Measurements from ENCODE around the gene SPRR1A. TPM values are rescaled to one million over a fixed set of nuclear protein-coding genes. Genes with fewer than 3 reads are reported as not detected.

The SPRR1A gene
- total and polyA plus RNA-seq, 2 of the 4 experiments (the other 2 are of a cell fraction), result not detected

DNA sequence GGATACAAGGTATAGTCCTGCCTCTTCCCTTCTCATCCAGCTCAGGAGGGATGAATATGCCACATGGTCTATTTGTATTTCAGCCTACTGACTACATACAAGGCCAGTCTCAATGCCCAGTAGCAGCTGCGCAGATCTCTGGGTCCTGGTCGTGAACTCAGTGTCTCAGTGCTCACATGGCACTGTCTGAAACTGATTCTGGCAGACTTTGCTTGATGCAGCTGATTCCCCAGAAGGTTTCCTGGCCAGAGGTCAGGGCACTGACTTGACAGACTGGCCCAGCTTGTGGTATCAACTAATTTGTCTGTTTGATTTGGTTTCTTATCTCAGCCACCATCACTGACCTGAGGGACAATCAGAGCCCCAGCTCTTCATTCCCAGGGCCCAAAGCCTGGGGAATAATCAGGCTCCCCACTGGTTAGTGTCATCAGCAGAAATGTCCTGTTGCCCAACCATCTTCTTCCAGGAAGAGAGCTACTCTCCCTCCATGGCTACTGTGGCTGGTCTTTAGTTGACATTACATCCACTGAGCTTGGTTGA, 20.9 kb upstream of the SPRR1A start:
- intact Hi-C loops (cut with micrococcal nuclease), result no loop called here
- no peak overlapping the region for H3K4me2 ChIP-seq (ENCODE audit: low read depth, low read length)
- H2BK20ac ChIP-seq (ENCODE audit: low read depth, low read length), result no peak overlapping the region
- dilution Hi-C loops (cut with HindIII; ENCODE audit: low sequenced_read_pairs, unreplicated experiment), result no loop called here
- H2BK15ac ChIP-seq (ENCODE audit: low read depth, low read length), result no peak overlapping the region
- H4K20me1 ChIP-seq (ENCODE audit: insufficient read depth, low read length), result no peaks in the 10 kb centered on the region
- no peak overlapping the region for H2AK5ac ChIP-seq (ENCODE audit: low read depth, low read length)
- no peaks in the 10 kb centered on the region for H3K4me1 ChIP-seq (ENCODE audit: control insufficient read depth, insufficient read depth, low read length)
- in situ Hi-C loops (cut with MboI; ENCODE audit: low sequenced_read_pairs), result no loop called here
- POLR2A ChIA-PET (ENCODE audit: unreplicated experiment), result no interaction called here
- H3K27ac ChIP-seq (ENCODE audit: insufficient read depth, low read length), result no peak overlapping the region
- H3K9me3 ChIP-seq (ENCODE audit: control insufficient read depth, insufficient read depth, low read length), result no peaks in the 10 kb centered on the region; the same call in 1 of the 2 replicates
- H3K9me1 ChIP-seq (ENCODE audit: insufficient read depth, low read length), result no peaks in the 10 kb centered on the region
- H3K9ac ChIP-seq (ENCODE audit: low read depth, low read length), result no peak overlapping the region
- no peak overlapping the region for H3K14ac ChIP-seq (replicated peaks; ENCODE audit: low read depth, low read length)
- DNase-seq (no peak), ATAC-seq (ENCODE audit: low read depth) (no peak)
- no peaks in the 10 kb centered on the region for H3K79me1 ChIP-seq (ENCODE audit: low read depth in 1 of 2, low read length in 2 of 2)
- BruUV-seq (replicated peaks), result no TSS peak
- no peak overlapping the region for H4K8ac ChIP-seq (ENCODE audit: low read depth in 2 of 2, low read length in 2 of 2)
- no peak overlapping the region for H3K4me3 ChIP-seq (ENCODE audit: insufficient read depth, low read depth, low read length)
- H2AFZ ChIP-seq (replicated peaks; ENCODE audit: low read length, poor library complexity), result no peak overlapping the region
- no peak overlapping the region for H2AK9ac ChIP-seq (replicated peaks; ENCODE audit: low read depth, low read length, poor library complexity)
- no peaks in the 10 kb centered on the region for H3K36me3 ChIP-seq (ENCODE audit: control insufficient read depth, insufficient read depth, low read length)
- H3K56ac ChIP-seq (ENCODE audit: extremely low read depth, insufficient read depth, low read length), result no peak overlapping the region
- H3K4ac ChIP-seq (ENCODE audit: low read depth, low read length), result no peak overlapping the region
- no peak overlapping the region for H4K5ac ChIP-seq (ENCODE audit: low read depth, low read length)
- TF ChIP-seq MAFK (IDR thresholded peaks at IDR 0.05; ENCODE audit: low read depth, low read length) (no peak), RFX5 (IDR thresholded peaks at IDR 0.05; ENCODE audit: low read depth, low read length) (no peak), NFE2L2 (IDR thresholded peaks at IDR 0.05; ENCODE audit: low read depth, low read length) (no peak), SMC3 (IDR thresholded peaks at IDR 0.05; ENCODE audit: low read depth, low read length) (no peak), RAD21 (IDR thresholded peaks at IDR 0.05; ENCODE audit: low read length) (no peak), RCOR1 (IDR thresholded peaks at IDR 0.05; ENCODE audit: insufficient replicate concordance, low read length) (no peak)
- TF ChIP-seq, protein P1, sequence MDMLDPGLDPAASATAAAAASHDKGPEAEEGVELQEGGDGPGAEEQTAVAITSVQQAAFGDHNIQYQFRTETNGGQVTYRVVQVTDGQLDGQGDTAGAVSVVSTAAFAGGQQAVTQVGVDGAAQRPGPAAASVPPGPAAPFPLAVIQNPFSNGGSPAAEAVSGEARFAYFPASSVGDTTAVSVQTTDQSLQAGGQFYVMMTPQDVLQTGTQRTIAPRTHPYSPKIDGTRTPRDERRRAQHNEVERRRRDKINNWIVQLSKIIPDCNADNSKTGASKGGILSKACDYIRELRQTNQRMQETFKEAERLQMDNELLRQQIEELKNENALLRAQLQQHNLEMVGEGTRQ (IDR thresholded peaks at IDR 0.05; ENCODE audit: low read depth, low read length), result no peak
- no peaks in the 10 kb centered on the region for H3K27me3 ChIP-seq (ENCODE audit: control insufficient read depth, insufficient read depth, low read length)
- H3K18ac ChIP-seq (ENCODE audit: low read depth, low read length), result no peak overlapping the region
- WGBS, 2 experiments (ENCODE audit: extremely low coverage in 2 of 2, insufficient read length in 1 of 2), result 30% methylated on average over 2 of the region's 2 CpGs; no CpG with 5 or more reads in 1 of the 2 experiments
- no peak overlapping the region for H2BK120ac ChIP-seq (ENCODE audit: low read depth, low read length)
- H2BK5ac ChIP-seq (ENCODE audit: low read depth, low read length, poor library complexity, severe bottlenecking), result no peak overlapping the region
- CTCF ChIA-PET, result no interaction called here
- no peak overlapping the region for H4K91ac ChIP-seq (ENCODE audit: insufficient read depth, low read depth, low read length)
- H3K23ac ChIP-seq (ENCODE audit: low read depth, low read length), result no peak overlapping the region
